HepG2 (cell line): ENCODE results near the gene TSG101. TPM values are rescaled to one million over a fixed set of nuclear protein-coding genes. Genes with fewer than 3 reads are reported as not detected.

Source experiments
- ATAC-seq: fragments of 200-7000 bp; cut with Tn5 transposase; 3 replicates; pipeline ENCODE4 v1.9.1; 2020; ENCODE audit warnings: mild to moderate bottlenecking, moderate library complexity
- BruUV-seq: library from RNA; stranded (reverse); fragments of 400-500 nt; replicated peaks from 2 replicates; lab custom pipeline; 2021; lab: Mats Ljungman, UMichigan
- CTCF ChIA-PET: fragments of 300-600 bp; formaldehyde crosslinking; extraction: SDS; loops from one replicate; lab custom pipeline; 2021; ENCODE audit warnings: low total read pairs, inconsistent platforms, low intra/inter-chr PET ratio; lab: Yijun Ruan, JAX
- POLR2A ChIA-PET: fragments of 350-600 bp; sonication (Branson Sonifier 250); formaldehyde crosslinking; loops from one replicate; lab custom pipeline; 2020; ENCODE audit warnings: antibody characterized with exemption, inconsistent platforms; lab: Yijun Ruan, JAX
- DNase-seq: peaks from one replicate; pipeline ENCODE4 v3.0.0-alpha.2; 2015; ENCODE audit warnings: low spot score
- FAIRE-seq: peaks from 3 replicates; lab custom pipeline; 2011; peaks lifted over from hg19 to GRCh38; lab: Jason Lieb, UNC
- H2AFZ ChIP-seq: one replicate; pipeline ENCODE4 v1.6.1; 2011; ENCODE audit warnings: low read length, inconsistent platforms
- H3K27ac ChIP-seq: fragments of 300-600 bp; 3 replicates; pipeline ENCODE4 v1.8.0; 2011; ENCODE audit warnings: mixed run types, mild to moderate bottlenecking, mixed read lengths, low read length, inconsistent platforms; ENCODE audit not compliant: insufficient read depth; ENCODE audit errors: extremely low read length
- H3K27me3 ChIP-seq, 2 experiments: fragments of 200-600 bp in 1 of 2; 2 replicates in 1 of 2; 3 replicates in 1 of 2; pipeline versions ENCODE4 v1.6.0 to v1.8.0; 2011; ENCODE audit warnings: low read length in 2 of 2, mild to moderate bottlenecking in 2 of 2, moderate library complexity in 2 of 2, inconsistent platforms in 1 of 2; ENCODE audit not compliant: insufficient read depth in 2 of 2, control insufficient read depth in 1 of 2
- H3K36me3 ChIP-seq, 2 experiments: fragments of 200-600 bp in 1 of 2; replicated peaks in 1 of 2; 2 replicates in 1 of 2; 3 replicates in 1 of 2; pipeline versions ENCODE4 v1.5.1 to v1.8.0; 2011; ENCODE audit warnings: low read length in 2 of 2, inconsistent platforms in 1 of 2; ENCODE audit not compliant: insufficient read depth in 2 of 2, control insufficient read depth in 1 of 2
- H3K4me1 ChIP-seq: 2 replicates; pipeline ENCODE4 v1.5.1; 2012; ENCODE audit warnings: low read length, inconsistent platforms; ENCODE audit not compliant: insufficient read depth
- H3K4me2 ChIP-seq: 2 replicates; pipeline ENCODE4 v1.6.0; 2011; ENCODE audit warnings: low read depth, low read length, inconsistent platforms
- H3K4me3 ChIP-seq, 3 experiments: fragments of 200-600 bp in 1 of 3; sonication (generic), shearing (Covaris generic) in 1 of 3; replicated peaks in 1 of 3; 2 replicates each; pipeline ENCODE4 v1.5.1; 2011 to 2016; ENCODE audit warnings: low read length in 3 of 3, inconsistent platforms in 2 of 3, low read depth in 2 of 3, mild to moderate bottlenecking in 2 of 3, control low read depth in 1 of 3, mixed read lengths in 1 of 3; ENCODE audit not compliant: insufficient read depth in 1 of 3
- H3K79me2 ChIP-seq: one replicate; pipeline ENCODE4 v1.6.1; 2011; ENCODE audit warnings: low read length, inconsistent platforms; ENCODE audit not compliant: insufficient read depth
- H3K9ac ChIP-seq: 2 replicates; pipeline ENCODE4 v1.6.0; 2011; ENCODE audit warnings: mild to moderate bottlenecking, low read depth, low read length, inconsistent platforms; ENCODE audit not compliant: insufficient read depth
- H3K9me3 ChIP-seq: 2 replicates; pipeline ENCODE4 v1.5.1; 2012; ENCODE audit warnings: mild to moderate bottlenecking, low read length
- H4K20me1 ChIP-seq: 2 replicates; pipeline ENCODE4 v1.6.0; 2011; ENCODE audit warnings: inconsistent platforms, mild to moderate bottlenecking, low read length, moderate library complexity; ENCODE audit not compliant: insufficient read depth
- AHDC1 ChIP-seq: sonication (generic); formaldehyde crosslinking; IDR thresholded peaks from 2 replicates; pipeline ENCODE4 v1.5.1; 2020; ENCODE audit warnings: mild to moderate bottlenecking, missing genetic modification reagents, borderline replicate concordance
- ARNT ChIP-seq: fragments of 450-650 bp; IDR thresholded peaks from 2 replicates; pipeline ENCODE4 v1.6.1; 2017
- CREB3 ChIP-seq: sonication (generic); formaldehyde crosslinking; IDR thresholded peaks from 2 replicates; pipeline ENCODE4 v1.5.0; 2020; ENCODE audit warnings: missing genetic modification reagents
- FOXK2 ChIP-seq: fragments of 450-650 bp; IDR thresholded peaks from 2 replicates; pipeline ENCODE4 v1.6.1; 2016
- GRHL1 ChIP-seq: sonication (generic); formaldehyde crosslinking; conservative IDR thresholded peaks from 2 replicates; pipeline ENCODE4 v1.8.0; 2022; ENCODE audit warnings: missing genetic modification reagents
- HDAC1 ChIP-seq: sonication (generic); formaldehyde crosslinking; IDR thresholded peaks from 2 replicates; pipeline ENCODE4 v1.5.1; 2020; ENCODE audit warnings: mild to moderate bottlenecking, missing genetic modification reagents
- NFIC ChIP-seq: IDR thresholded peaks from 2 replicates; pipeline ENCODE4 v1.6.1; 2012; ENCODE audit warnings: mild to moderate bottlenecking, low read length, inconsistent platforms
- ONECUT2 ChIP-seq: sonication (generic); formaldehyde crosslinking; IDR thresholded peaks from 2 replicates; pipeline ENCODE4 v1.4.0; 2020; ENCODE audit warnings: missing genetic modification reagents
- PAF1 ChIP-seq: IDR thresholded peaks from 2 replicates; pipeline ENCODE4 v1.6.1; 2016; ENCODE audit warnings: missing genetic modification reagents, missing compliant biosample characterization
- PHF5A ChIP-seq: IDR thresholded peaks from one replicate; pipeline ENCODE4 v1.6.1; 2018; ENCODE audit warnings: low read depth, missing genetic modification reagents; ENCODE audit not compliant: unreplicated experiment
- REL ChIP-seq: sonication (generic); formaldehyde crosslinking; conservative IDR thresholded peaks from 2 replicates; pipeline ENCODE4 v1.8.0; 2022; ENCODE audit warnings: mild to moderate bottlenecking, missing genetic modification reagents, moderate library complexity
- ZFX ChIP-seq: sonication (generic); formaldehyde crosslinking; IDR thresholded peaks from 2 replicates; pipeline ENCODE4 v1.4.0; 2020; ENCODE audit warnings: mild to moderate bottlenecking, low read depth, missing genetic modification reagents, moderate library complexity
- ZNF577 ChIP-seq: sonication (generic); formaldehyde crosslinking; IDR thresholded peaks from 2 replicates; pipeline ENCODE4 v1.4.0; 2020; ENCODE audit warnings: mild to moderate bottlenecking, low read depth, missing genetic modification reagents, borderline replicate concordance
- ZNF781 ChIP-seq: sonication (generic); formaldehyde crosslinking; IDR thresholded peaks from 2 replicates; pipeline ENCODE4 v1.5.1; 2020; ENCODE audit warnings: borderline replicate concordance, mild to moderate bottlenecking, missing genetic modification reagents; ENCODE audit errors: not compliant biosample characterization
- ZSCAN30 ChIP-seq: sonication (generic); formaldehyde crosslinking; IDR thresholded peaks from 2 replicates; pipeline ENCODE4 v1.5.0; 2020; ENCODE audit warnings: mild to moderate bottlenecking, missing genetic modification reagents
- ZZZ3 ChIP-seq: sonication (generic); formaldehyde crosslinking; IDR thresholded peaks from 2 replicates; pipeline ENCODE4 v1.4.0; 2020; ENCODE audit warnings: missing genetic modification reagents, mild to moderate bottlenecking, borderline replicate concordance
- WGBS: methylation state at CpG from one replicate; pipeline ENCODE4 v1.1.6; 2017; ENCODE audit warnings: low lambda C conversion rate; 5-methylcytosine and 5-hydroxymethylcytosine counted together
- in situ Hi-C: cut with HindIII; loops from 2 replicates; pipeline ENCODE4 v1.10.0; 2017; ENCODE audit warnings: low pct_unique_long_range_greater_than_20kb; ENCODE audit not compliant: extremely low pct_ligation_motif_present
- intact Hi-C: fragments of 100-400 bp; cut with micrococcal nuclease; formaldehyde crosslinking; loops from one replicate; pipeline ENCODE4 v1.10.0; 2022; ENCODE audit not compliant: unreplicated experiment
- polyA plus RNA-seq, 8 experiments: library from polyadenylated mRNA; depleted of rRNA in 3 of 8; stranded (reverse) in 7 of 8; unstranded in 1 of 8; fragments of >200 nt; fragmentation: Illumina TruSeq in 4 of 8; extraction: Trizol in 4 of 8; gene quantifications; 2 replicates each; pipeline versions ENCODE4 v1.2.1 to v1.2.3, GENCODE V29; 2011 to 2016; ENCODE audit warnings: low read depth in 4 of 8, missing spikeins in 1 of 8, mixed read lengths in 1 of 8; ENCODE audit not compliant: insufficient read depth in 1 of 8
- total RNA-seq, 5 experiments: library from RNA; depleted of rRNA; stranded (reverse); fragments of >200 nt; fragmentation: Illumina TruSeq; extraction: Trizol; gene quantifications; 2 replicates each; pipeline ENCODE4 v1.2.3, GENCODE V29; 2016; ENCODE audit warnings: low read depth in 1 of 5

TSG101 gene
- total and polyA plus RNA-seq, 2 of the 13 experiments (the other 11 are each of a cell fraction or from before 2014, with no cell fraction given), result 69.3 to 206 TPM

- no TSS peak for BruUV-seq
- Histone ChIP-seq H3K27me3 (no peaks in the 10 kb centered on the region; a peak in 1 of 5 replicates), H3K4me3 (no peak overlapping the region), H3K4me1 (peaks cover 32% of the 10 kb centered on the region), H3K9me3 (no peaks in the 10 kb centered on the region), H3K36me3 (peaks cover 1 to 2% of the 10 kb centered on the region in 2 experiments; a peak in 1 of 5 replicates), H3K9ac (no peak overlapping the region), H2AFZ (no peak overlapping the region), H3K4me2 (no peak overlapping the region), H4K20me1 (0 out of 2 replicates have a peak, but pooled peaks cover 2% of the 10 kb centered on the region), H3K79me2 (peaks cover 42% of the 10 kb centered on the region), H3K27ac (no peak overlapping the region)
- DNase-seq (no peak), ATAC-seq (no peak), FAIRE-seq (no peak)
- ChIA-PET CTCF (no interaction called here), POLR2A (interaction anchor here (0.8 to 2.5 kb wide), 2 partner anchors 113 to 127 kb away, joined by 3 to 7 read pairs; no protein-coding TSS in a partner anchor)
- in situ Hi-C loops, result no loop called here
- WGBS, result 94% methylated on average over 3 of the region's 3 CpGs
- intact Hi-C loops, result loop anchor here (10.0 kb wide), 1 partner anchor 128 kb away; the partner anchor contains the start of gene LDHA
- TF ChIP-seq ZNF577 (CRISPR knock-in tag) (no peak), CREB3 (CRISPR knock-in tag) (no peak), FOXK2 (no peak), PAF1 (no peak), NFIC (no peak), HDAC1 (CRISPR knock-in tag) (no peak), AHDC1 (CRISPR knock-in tag) (no peak), REL (CRISPR knock-in tag) (no peak), ONECUT2 (CRISPR knock-in tag) (no peak), ZZZ3 (CRISPR knock-in tag) (no peak), ZFX (no peak), ARNT (no peak), PHF5A (CRISPR knock-in tag) (no peak), ZSCAN30 (CRISPR knock-in tag) (no peak), GRHL1 (CRISPR knock-in tag) (no peak), ZNF781 (CRISPR knock-in tag) (no peak)
These were observed 3.7 kb downstream of the TSG101 start for GRCh38 chr11:18523084-18523483.
